Stimulated activated CD4-positive, alpha-beta T cell treated with anti-CD3 and anti-CD28 coated beads, Interleukin-15, amount 100 ng/mL, for 1 hour (primary cell): ENCODE data around the gene CLMN.

ENCODE experiments used
- DNase-seq, 2 donors: peaks; one replicate each; pipeline ENCODE4 v3.0.0-alpha.2; 2020; ENCODE audit warnings: low read depth in 1 of 2, low spot score in 1 of 2

The CLMN gene

GRCh38 chr14:95245334-95245733 is 74.4 kb downstream of the CLMN start:
- no peak for DNase-seq

GRCh38 chr14:95244587-95244986 is 75.1 kb downstream of the CLMN start:
- no peak for DNase-seq

DNA sequence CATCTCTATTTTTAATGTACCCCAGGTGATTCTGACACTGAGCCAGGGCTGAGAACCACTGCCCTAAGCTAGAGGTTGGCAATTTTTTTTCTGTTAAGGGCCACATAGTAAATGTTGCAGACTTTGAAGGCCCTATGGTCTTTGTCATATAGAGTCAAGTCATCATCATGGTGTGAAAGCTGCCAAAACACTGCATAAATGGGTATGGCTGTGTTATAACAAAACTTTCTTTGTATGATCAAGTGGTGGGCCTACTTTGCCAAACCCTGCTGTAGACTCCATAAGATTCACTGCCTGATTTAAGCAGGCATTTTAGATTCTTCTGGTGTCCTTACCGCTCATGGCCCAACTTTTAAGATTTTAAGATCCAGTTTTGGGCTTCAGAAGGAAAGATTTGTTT is 76.8 kb downstream of the CLMN start:
- DNase-seq: no peak

GRCh38 chr14:95240859-95241813 is 78.6 kb downstream of the CLMN start:
- no peak for DNase-seq

DNA sequence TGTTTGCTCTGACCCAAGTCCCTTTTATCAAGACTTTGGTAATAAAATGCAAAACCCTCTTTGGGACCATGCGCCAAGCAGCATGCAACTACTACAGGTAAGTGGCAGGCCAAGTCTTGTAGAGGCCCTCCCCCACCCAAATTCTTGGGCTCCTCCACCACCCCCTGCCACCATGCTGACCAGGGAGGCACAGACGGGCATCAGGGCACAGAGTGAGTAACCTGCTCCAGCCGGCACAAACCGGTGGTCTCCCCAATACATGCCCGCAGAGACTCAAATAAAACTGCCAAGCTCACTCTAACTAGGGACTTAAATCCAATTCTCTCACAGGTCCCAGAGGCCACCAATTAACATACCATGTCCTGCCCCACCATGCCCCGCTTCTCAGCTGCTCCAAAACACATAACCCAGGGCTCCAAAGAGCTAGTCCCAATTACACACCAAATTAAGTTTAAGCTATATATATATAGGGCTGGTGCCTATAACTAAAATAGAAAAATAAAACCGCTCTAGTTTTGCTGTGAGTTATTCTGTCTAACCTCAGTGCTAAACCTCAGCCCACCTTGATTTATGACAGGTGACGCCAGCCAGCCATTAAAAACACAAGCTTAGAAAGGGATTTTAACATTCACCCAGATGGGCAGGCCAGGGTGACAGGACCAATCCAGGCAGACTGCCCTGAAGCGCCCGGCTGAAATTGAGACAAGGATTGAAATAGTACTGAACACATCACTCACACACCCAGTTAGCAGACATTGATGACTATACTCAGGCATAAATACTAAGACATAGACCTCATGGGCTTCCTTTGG is 81.0 kb downstream of the CLMN start:
- no peak for DNase-seq

- no peak for DNase-seq
Observed at GRCh38 chr14:95237958-95238340, 81.8 kb downstream of the CLMN start.

DNA sequence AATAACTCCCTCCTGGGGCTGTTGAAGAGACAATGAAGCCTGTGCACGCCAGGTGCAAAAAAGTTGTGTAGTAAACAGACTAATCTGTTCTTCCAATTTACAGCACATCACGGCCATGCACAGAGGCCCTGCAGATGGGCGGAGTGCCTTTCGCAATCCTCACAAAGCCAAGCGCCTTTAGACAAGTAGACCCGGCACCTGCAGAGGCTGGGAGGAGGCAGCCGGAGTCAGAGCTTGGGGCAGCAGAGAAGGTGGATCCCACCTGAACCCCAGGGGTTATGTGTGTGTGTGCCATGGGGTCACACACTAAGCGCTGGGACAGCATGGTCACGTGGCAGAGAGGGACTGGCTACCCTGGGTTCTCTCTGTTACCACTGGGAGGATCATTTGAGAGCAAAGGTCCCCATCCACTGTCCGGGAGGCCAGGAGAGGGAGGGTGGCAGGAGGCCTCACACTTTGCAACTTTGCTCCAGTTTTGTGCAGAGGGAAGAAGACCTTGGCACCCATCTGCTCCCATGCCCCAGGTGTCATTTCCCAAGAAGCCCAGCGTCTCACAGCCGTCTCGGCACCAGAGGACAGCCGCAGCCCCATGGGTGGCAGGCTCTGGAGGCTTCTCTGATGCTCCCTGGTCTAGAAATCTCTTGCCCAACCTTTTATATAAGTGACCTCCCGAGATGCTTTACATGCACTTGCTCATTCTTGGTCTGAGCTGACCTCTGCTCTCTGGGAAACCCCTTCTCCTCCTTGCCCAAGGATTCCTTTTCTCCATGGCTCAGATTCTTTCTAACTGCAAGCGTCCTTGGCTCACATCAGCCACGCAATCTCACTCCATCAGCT is 82.4 kb downstream of the CLMN start:
- DNase-seq: no peak

DNA sequence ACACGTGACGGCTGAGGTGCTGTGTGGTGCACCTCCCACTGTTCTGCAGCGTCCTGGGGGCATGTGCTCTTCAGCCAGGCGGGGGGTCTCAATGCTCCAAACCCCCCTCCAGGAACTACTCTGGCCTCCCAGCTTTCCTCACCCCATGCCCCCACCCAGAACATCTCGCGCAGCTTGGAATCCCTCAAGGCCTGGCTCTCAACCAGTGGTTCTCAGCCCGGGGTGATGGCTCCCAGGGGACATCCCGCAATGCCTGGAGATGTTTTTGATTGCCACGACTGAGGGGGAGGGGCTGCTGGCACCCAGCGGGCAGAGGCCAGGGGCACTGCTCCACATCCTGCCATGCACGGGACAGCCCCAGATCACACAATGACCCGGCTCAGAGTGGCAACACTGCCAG is 83.5 kb downstream of the CLMN start:
- no peak for DNase-seq

- DNase-seq: no peak
Observed at GRCh38 chr14:95235767-95236166, 83.9 kb downstream of the CLMN start.

GRCh38 chr14:95235351-95235750 is 84.4 kb downstream of the CLMN start:
- no peak for DNase-seq

GRCh38 chr14:95234426-95234825 is 85.3 kb downstream of the CLMN start:
- no peak for DNase-seq

DNA sequence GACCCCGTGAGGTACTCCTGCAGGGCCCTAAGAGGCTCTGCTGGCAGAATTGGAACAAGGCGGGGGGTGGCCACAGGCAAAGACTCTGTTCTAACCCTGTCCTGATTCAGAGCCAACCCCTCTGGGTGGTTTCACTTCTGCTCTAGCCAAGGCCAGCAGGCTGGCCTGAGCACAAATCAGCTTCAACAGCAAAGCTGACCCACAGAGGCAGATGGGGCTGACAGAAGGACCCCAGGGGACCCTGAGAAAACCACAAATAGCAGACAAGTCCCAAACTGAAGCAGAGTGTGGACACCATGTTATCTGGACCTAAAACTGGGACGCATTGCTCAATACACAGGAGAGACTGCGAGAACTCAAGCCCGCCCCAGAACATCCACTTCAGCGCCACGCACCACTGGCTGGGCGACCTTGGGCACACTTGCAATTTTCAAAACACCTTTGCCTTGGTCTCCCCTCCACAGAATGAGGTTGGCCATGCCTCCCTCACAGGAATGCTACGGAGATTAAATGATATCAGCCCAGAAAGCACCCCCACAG is 85.9 kb downstream of the CLMN start:
- DNase-seq: no peak

DNA sequence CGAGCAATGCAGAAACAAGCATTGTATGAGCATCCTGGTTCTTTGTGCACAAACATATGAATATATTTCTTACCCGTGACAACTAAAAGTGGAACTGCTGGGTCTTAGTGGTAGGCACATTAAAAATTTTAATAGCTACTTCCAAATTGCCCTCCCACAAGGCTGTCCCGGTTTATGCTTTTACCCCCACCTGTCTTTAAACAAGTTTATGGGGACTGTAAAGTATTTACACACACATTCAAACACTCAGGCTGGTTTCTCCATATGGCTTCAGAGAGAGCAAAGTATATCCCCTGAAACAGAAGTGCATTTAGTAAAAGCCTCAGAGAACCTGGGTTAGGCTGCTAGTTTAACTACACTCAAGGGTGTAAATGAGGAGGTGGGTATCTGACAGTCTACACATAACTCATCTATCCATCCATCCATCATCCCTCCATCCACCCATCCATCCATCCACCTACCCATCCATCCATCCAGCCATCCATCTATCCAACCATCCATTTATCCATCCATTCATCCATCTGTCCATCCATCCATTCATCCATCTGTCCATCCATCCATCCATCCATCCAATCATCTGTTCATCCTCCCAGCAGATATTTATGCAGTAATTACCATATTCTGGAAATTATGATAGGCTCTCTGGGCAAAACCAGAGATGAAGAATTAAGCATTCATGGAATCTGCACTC is 86.7 kb downstream of the CLMN start:
- no peak for DNase-seq

- no peak for DNase-seq
Observed at GRCh38 chr14:95231966-95232633, 87.6 kb downstream of the CLMN start.

GRCh38 chr14:95229749-95230148 is 90.0 kb downstream of the CLMN start:
- no peak for DNase-seq

DNA sequence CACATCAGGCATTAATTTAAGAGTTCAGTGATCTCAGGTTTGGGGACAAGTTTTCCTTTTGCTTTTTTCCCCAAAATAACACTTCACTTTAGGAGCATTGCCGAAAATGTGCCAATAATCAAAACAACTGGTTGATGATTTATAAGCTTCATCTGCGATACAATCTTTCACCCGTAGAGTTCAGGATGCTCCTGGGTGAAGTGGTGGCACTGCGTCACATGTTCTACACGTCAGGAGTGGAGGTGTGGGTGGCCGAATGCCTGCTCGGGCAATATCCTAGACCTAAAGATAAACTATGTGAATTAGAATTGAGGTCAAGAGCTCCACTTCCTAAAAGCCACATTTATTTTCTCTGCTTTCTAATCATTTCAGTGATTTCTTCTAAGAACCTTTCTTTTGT is 91.5 kb downstream of the CLMN start:
- no peak for DNase-seq

DNA sequence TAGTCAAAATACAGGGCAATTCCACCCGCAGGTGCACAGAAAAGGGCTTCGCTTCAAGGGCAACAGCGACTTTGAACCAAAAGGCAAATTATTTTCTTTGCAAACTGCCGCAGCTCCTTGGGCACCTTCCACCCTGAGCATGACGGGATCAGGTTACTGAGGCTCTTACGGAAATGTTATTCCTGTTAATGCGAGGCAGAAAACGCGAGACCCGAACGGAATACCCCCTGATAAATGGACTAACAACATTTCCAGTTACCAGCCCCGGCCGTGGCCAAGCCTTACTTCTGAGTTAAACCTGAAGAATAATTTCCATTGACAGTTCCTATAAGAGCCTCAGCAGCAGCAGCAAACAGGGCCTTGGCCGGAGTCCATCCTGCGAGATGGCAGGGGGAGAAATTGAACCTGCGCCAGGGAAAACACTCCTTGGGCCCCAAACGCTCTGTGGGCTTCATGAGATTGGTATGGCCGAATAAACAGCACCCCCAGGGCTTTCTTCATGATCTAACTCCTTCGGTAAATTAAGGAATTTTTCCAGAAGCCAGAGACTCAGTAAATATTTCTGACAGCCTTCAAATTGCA is 92.3 kb downstream of the CLMN start:
- no peak for DNase-seq

- DNase-seq: no peak
Observed at GRCh38 chr14:95226801-95227200, 92.9 kb downstream of the CLMN start.

DNA sequence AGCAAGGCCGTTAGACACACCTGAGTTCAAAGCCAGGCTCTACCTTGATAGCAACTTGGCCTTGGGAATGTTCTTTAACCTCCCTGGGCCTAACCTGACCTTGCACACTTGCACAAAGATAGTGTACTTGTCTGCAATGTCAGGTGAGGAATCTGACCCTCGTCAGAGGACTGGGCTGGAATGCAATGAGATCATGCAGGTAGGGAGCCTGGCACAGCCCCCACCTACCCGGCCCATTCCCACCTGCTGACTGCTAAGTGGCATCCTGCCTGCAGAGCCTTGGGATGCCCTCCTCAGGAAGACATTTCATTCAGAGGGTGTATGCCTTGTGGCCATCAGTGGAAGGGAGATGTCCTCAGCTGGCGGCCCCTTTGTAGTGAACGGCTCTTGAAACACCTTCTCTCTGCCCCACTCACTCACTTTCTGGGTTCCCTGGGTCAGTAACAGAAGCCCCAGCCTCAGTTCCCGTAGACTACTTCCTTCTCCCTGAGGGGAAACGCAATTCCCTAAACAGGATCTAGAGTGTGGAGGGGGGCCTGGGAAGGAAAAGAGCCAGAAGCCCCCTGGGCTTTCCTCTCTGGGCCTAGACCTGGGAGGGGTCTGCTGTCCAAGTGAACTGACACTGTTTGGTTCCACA is 94.3 kb downstream of the CLMN start:
- DNase-seq: no peak
